DMS153 treated with DMSO at 0.1 percent for 48 hours (cell line): ENCODE data around the gene SGK2.
A peak's percentile ranks its signal among the peaks of the same experiment; 100 is the strongest.
"Not testable (repeated sequence)": the region's sequence is repeated elsewhere in the genome, so short reads cannot be mapped to it uniquely, and the experiment has no call there.

ENCODE experiments used
- DNase-seq: peaks from one replicate; lab custom pipeline; 2025; ENCODE audit not compliant: unreplicated experiment; lab: John Stamatoyannopoulos, UW

Gene SGK2

DNA sequence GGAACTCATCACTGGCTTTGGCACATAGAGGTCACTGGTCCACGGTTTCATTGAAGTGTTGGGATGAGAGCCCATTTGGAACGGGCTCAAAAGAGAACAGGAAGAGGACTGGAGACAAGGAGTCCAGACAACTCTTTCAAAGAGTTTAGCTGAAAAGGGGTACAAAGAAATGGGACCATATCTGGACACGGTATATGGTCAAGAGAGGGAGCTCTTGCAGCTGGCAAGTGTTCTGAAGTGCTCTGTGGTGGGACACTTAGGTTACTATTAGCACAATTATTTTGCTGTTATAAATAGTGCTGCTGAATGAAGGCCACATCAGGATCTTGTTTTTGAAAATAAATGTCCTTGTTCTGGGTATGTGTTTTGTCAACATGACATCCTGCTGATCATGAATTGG, 4.6 kb downstream of the SGK2 start:
- DNase-seq: no peak

DNA sequence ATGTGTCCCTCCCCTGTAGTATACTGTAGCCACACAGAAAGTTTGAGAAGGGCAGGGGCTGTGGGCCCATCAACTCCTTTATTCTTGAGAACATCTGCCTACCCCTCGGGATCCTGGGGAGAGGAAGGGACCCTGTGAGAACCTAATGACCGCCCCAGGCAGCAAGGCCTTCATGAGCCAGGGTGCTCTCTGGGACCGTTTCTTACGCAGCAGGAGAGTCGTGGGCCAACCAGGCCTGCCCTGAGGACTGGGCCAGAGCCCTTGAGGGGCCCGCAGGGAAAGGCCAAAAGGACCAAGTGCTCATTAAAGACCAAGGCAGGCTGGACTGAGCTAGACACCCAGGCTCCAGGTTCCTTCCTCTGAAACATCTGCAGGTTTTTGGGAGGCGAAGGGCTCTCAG, 5.2 kb downstream of the SGK2 start:
- DNase-seq: no peak

DNA sequence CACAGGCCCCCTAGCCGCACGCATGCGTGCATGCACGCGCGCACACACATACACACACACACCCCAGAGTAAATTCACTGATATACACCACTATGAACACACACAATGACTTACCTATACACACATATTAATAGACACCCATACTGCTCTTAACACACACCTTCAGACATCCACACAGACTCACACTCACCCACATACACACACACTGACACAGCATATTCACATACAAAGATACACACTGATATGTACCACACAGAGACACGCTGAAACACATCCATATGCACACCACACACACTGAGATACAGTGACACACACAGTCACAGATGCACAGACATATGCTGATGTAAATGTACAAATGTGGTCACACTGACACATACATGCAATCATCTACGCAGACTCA, 5.6 kb downstream of the SGK2 start:
- no peak for DNase-seq

GRCh38 chr20:43564993-43565757, 6.3 kb downstream of the SGK2 start:
- DNase-seq: no peak

DNA sequence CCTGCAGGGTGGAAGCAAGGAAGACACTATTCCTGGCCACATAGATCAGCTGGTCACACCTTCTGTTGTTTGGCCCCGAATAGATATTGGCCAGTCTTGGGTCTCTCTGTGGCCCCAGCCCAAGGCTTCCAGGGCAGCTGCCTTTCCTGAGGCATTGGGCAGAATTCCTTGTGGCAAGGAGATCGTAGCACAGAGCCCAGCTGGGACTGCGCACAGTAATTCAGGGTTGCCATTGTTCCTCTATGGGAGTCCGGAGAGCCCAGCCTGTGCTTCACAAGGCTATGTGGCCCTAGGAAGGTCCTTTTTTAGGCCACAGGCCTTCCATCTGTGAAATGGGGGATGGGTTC, 6.9 kb downstream of the SGK2 start:
- DNase-seq: no peak

- DNase-seq: no peak
These were observed 8.7 kb downstream of the SGK2 start for GRCh38 chr20:43567477-43567876.

GRCh38 chr20:43568706-43569105, 9.9 kb downstream of the SGK2 start:
- no peak for DNase-seq

GRCh38 chr20:43569282-43569681, 10.5 kb downstream of the SGK2 start:
- DNase-seq: no peak

- DNase-seq: no peak
These were observed 11.7 kb downstream of the SGK2 start for GRCh38 chr20:43570496-43570895.

- DNase-seq: no peak
These were observed 12.5 kb downstream of the SGK2 start for GRCh38 chr20:43571310-43571709.

DNA sequence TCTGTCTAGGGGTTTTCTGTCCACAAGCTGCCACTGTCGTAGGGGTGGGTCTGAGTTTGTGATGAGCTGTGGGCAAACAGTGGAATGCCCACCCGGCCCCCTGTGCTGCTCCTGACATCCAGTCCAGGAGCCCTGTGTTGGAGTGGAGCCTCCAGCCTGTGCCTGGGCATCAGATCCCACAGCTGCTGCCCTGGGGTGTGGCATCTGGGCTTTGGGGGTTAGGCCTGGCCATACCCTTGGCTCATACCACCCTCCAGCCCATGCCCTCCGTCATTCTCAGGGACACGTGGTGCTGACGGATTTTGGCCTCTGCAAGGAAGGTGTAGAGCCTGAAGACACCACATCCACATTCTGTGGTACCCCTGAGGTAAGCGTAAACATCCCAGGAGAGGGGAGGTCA, 12.9 kb downstream of the SGK2 start:
- DNase-seq: no peak

DNA sequence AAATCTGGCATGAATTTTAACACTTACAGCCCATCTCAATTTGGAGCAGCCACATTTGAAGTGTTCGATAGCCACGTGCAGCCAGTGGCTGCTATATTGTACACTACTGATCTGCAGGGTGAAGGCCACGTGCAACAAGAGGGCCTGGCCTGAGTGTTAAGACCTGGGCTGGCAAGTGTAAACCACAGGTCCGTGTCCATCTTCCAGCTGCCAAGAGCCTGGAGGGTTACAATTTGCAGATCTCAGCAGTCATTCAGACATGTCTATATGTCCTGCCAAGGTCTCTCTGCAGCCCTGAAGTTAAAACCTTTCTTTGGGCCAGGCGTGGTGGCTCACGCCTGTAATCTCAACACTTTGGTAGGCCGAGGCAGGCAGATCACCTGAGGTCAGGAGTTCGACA, 14.1 kb downstream of the SGK2 start:
- no peak for DNase-seq

DNA sequence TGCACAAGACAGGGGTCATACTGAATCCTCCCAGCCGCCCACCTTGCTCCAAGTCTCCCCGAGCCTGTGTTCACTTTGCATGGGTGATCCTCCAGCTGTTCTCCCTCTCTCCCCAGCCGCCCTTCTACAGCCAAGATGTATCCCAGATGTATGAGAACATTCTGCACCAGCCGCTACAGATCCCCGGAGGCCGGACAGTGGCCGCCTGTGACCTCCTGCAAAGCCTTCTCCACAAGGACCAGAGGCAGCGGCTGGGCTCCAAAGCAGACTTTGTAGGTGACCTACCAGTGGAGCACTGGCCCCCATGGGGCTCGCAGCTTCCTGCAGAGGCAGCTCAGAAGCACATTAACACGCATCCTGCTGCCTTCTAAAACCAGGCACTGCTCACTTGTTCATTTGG, 17.3 kb downstream of the SGK2 start:
- DNase-seq: no peak

DNA sequence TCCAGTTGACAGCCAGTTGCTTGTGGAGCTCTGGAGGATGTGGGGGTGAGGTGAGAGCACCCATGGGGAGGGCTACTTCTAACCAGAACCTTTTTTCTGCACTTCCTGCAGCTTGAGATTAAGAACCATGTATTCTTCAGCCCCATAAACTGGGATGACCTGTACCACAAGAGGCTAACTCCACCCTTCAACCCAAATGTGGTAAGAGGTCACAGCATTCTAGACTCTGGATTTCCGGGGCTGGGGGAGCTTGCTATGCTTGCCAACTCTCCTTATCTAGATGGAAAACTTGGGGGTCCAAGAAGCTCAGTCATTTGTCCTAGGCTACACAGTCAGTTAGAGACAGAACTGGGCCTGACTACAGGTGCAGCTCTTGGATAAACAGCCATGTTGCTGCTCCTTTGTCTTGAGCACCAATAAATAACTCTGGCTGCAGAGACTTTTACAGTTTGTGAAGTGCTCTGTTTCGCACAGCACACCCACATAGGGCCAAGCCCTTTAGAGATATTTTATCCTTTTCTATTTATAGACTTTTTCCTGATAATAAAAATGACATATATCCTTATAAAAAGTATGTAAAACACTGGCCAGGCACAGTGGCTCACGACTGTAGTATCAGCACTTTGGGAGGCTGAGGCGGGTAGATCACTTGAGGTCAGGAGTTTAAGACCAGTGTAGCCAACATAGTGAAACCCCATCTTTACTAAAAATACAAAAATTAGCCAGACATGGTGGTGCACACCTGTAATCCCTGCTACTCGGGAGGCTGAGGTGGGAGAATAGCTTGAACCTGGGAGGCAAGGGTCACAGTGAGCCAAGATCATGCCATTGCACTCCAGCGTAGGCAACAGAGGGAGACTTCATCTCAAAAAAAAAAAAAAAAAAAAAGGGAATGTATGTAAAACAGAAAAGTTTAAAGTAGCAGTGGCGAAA, 21.3 kb downstream of the SGK2 start:
- no peak for DNase-seq

GRCh38 chr20:43583133-43583864, 24.5 kb downstream of the SGK2 start:
- DNase-seq: no peak

DNA sequence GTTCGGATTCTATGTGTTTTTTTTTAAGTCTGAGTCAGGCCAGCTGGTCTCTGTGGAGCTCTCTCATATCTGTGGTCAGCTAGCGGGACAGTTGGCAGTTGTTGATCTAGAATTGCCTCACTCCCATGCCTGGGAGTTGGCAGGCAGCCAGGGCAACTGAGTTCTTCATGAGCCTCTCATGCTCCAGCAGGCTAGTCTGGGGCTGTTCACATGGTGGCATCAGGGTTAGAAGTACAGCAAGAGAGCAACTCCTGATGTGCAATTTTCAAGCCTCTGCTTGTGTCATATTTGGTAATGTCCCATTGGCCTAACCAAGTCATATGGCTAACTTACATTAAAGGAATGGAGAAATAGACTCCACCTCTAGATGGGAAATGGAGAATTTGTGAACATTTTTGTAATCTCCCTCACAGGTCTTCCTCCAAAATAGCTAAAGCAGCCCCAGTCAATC, 25.2 kb downstream of the SGK2 start:
- no peak for DNase-seq

DNA sequence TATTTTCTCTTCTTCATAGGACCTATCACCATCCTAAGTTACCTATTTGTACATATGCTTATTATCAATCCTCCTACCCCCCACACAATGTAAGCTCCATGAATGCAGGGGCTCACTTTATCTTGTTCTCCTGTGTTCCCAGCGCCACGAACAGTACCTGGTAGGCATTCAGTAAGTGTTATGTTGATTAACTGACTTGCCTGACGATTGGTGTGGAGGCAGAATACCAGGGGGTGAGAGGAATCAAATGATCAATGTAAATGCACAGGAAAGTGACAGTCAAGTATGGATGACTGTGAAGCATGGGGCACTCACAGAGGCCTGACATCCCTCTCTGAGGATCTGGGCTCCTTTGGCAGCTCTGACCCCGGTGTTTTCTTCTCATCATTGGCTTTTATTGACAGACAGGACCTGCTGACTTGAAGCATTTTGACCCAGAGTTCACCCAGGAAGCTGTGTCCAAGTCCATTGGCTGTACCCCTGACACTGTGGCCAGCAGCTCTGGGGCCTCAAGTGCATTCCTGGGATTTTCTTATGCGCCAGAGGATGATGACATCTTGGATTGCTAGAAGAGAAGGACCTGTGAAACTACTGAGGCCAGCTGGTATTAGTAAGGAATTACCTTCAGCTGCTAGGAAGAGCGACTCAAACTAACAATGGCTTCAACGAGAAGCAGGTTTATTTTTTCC, 25.8 kb downstream of the SGK2 start:
- no peak for DNase-seq

- DNase-seq: no peak
These were observed 27.8 kb downstream of the SGK2 start for GRCh38 chr20:43586641-43587040.

- not testable (repeated sequence) for DNase-seq
These were observed 29.7 kb downstream of the SGK2 start for GRCh38 chr20:43588526-43588925.

GRCh38 chr20:43590036-43590391, 31.2 kb downstream of the SGK2 start:
- DNase-seq: peak; percentile 78
